Measurements from ENCODE around the gene KRT28. TPM values are rescaled to one million over a fixed set of nuclear protein-coding genes. Genes with fewer than 3 reads are reported as not detected.

Gene KRT28
- total RNA-seq, 2 donors from 2014 or later = not detected

DNA sequence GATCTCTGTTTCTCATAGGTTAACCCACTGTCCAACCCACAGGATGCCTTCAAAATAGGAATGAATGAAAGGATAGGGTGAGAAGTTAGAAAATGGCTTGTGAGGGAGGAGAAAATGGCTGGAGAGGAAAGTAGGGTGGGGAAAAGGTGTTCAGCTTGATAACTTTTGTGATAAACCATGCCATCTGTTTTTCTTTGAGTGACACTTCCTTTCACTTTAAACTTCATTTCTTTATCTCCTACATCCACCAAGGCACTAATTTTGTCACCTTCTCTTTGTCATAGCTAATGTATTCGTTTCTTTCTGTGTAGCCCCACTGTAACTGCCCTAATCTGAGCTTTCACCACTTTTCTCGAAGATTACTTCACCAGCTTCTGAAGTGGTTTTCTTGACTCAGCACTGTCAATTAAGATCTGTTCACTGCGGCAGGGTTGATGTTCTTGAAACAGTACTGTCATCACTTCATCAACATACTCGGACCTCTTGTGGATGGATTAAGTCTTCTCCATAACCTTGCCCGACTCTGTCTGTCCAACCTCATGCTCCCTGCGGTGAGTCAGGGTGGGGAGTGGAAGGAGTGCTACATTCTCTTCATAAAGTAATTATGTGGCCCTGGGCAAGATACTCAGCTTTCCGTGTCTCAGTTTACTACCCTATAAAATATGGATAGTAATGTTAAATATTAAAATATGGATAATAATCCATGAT is 28.1 kb upstream of the KRT28 start:
- Histone ChIP-seq H3K4me1 (ENCODE audit: control insufficient read depth, insufficient read depth, low read length) (no peaks in the 10 kb centered on the region), H3K27me3 (ENCODE audit: control insufficient read depth, insufficient read depth, low read length, poor library complexity, severe bottlenecking) (peaks cover 9% of the 10 kb centered on the region), H3K4me3 (ENCODE audit: low read length) (no peak overlapping the region), H3K9ac (ENCODE audit: extremely low read depth, low read length, poor library complexity, severe bottlenecking) (no peak overlapping the region), H3K9me3 (ENCODE audit: control insufficient read depth, low read length) (no peaks in the 10 kb centered on the region), H3K36me3 (ENCODE audit: control insufficient read depth, insufficient read depth, low read length) (no peaks in the 10 kb centered on the region), H3K27ac (ENCODE audit: low read depth, low read length) (no peak overlapping the region)
- Mint-ChIP-seq H3K4me1 (no peaks in the 10 kb centered on the region), H3K36me3 (ENCODE audit: low read depth) (no peaks in the 10 kb centered on the region), H3K4me3 (no peak overlapping the region), H3K27ac (no peak overlapping the region), H3K27me3 (ENCODE audit: insufficient read depth) (peaks cover 90% of the 10 kb centered on the region), H3K9me3 (no peaks in the 10 kb centered on the region)
- no peak for DNase-seq
- TF ChIP-seq, protein P1, sequence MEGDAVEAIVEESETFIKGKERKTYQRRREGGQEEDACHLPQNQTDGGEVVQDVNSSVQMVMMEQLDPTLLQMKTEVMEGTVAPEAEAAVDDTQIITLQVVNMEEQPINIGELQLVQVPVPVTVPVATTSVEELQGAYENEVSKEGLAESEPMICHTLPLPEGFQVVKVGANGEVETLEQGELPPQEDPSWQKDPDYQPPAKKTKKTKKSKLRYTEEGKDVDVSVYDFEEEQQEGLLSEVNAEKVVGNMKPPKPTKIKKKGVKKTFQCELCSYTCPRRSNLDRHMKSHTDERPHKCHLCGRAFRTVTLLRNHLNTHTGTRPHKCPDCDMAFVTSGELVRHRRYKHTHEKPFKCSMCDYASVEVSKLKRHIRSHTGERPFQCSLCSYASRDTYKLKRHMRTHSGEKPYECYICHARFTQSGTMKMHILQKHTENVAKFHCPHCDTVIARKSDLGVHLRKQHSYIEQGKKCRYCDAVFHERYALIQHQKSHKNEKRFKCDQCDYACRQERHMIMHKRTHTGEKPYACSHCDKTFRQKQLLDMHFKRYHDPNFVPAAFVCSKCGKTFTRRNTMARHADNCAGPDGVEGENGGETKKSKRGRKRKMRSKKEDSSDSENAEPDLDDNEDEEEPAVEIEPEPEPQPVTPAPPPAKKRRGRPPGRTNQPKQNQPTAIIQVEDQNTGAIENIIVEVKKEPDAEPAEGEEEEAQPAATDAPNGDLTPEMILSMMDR (conservative IDR thresholded peaks at IDR 0.05) = no peak
- 91 to 94% methylated on average over 4 to 6 of the region's 7 CpGs for WGBS, 2 experiments (ENCODE audit: insufficient coverage in 1 of 2, insufficient read length in 1 of 2)

DNA sequence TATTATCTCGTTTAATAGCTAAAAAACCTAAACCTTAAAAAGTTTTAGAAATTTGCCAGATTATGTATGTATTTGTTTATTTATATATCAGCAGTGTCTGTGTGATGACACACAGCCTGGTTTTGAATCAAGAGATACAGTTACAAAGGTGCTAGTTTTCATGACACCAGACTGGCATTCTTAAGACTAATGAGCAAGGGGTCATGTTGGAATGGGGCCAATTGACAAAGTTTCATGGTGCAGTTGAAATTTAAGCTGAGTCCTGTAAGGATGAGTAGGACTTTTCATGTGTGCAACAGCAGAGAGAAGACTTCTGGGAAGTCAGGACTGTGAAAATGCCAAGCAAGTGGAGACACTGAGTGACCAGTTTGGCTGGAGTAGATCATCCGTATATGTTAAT is 25.8 kb upstream of the KRT28 start:
- TF ChIP-seq, protein P1 (conservative IDR thresholded peaks at IDR 0.05) = no peak
- no peak overlapping the region for H3K9ac ChIP-seq (ENCODE audit: extremely low read depth, low read length, poor library complexity, severe bottlenecking)
- WGBS, 2 experiments (ENCODE audit: insufficient coverage in 1 of 2, insufficient read length in 1 of 2) = 100% methylated on average over 1 to 2 of the region's 2 CpGs
- no peak overlapping the region for H3K4me3 Mint-ChIP-seq
- H3K4me3 ChIP-seq (ENCODE audit: low read length) = no peak overlapping the region
- H3K4me1 ChIP-seq (ENCODE audit: control insufficient read depth, insufficient read depth, low read length) = no peaks in the 10 kb centered on the region
- H3K36me3 Mint-ChIP-seq (ENCODE audit: low read depth) = no peaks in the 10 kb centered on the region
- H3K27me3 Mint-ChIP-seq (ENCODE audit: insufficient read depth) = peaks cover 93% of the 10 kb centered on the region
- no peak overlapping the region for H3K27ac Mint-ChIP-seq
- H3K9me3 Mint-ChIP-seq = no peaks in the 10 kb centered on the region
- H3K27ac ChIP-seq (ENCODE audit: low read depth, low read length) = no peak overlapping the region
- no peak for DNase-seq
- peaks cover 23% of the 10 kb centered on the region for H3K27me3 ChIP-seq (ENCODE audit: control insufficient read depth, insufficient read depth, low read length, poor library complexity, severe bottlenecking)
- H3K9me3 ChIP-seq (ENCODE audit: control insufficient read depth, low read length) = no peaks in the 10 kb centered on the region
- no peaks in the 10 kb centered on the region for H3K36me3 ChIP-seq (ENCODE audit: control insufficient read depth, insufficient read depth, low read length)
- H3K4me1 Mint-ChIP-seq = no peaks in the 10 kb centered on the region

DNA sequence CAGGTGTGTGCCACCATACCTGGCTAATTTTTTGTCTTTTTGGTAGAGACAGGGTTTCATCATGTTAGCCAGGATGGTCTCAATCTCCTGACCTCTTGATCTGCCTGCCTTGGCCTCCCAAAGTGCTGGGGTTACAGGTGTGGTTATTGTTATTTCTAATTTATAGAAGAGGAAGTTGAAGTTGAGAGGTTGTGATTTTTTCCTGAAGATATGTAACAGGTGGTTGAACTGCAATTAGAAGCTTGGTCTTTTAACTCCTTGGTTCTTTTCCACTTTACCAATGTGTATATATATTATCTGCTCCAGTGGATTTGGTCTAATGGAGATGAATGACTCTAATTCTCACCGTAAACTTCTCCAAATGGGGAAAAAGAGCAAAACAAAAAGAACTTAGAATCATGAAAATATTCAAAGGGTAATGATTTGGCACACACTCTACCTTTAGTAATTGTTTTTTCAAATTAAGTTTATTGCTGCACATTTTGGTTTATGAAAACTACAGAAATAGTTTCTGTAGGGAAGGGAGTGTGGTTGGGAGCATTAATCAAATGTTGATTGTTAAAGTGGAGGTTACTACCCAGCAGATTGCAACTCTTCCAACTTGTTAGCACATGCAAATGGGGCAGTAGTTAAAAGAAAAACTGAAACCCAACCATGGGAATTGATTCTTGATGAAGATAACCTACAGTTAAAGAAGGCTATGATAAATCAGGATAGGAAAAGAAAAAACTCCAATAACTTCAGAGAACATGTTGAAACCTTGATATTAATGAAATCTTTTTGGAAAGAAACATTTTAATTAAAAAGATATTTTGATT is 24.5 kb upstream of the KRT28 start:
- DNase-seq = no peak
- Mint-ChIP-seq H3K4me3 (no peak overlapping the region), H3K4me1 (no peaks in the 10 kb centered on the region), H3K27me3 (ENCODE audit: insufficient read depth) (peaks cover 94% of the 10 kb centered on the region), H3K27ac (no peak overlapping the region), H3K36me3 (ENCODE audit: low read depth) (no peaks in the 10 kb centered on the region), H3K9me3 (peaks cover 7% of the 10 kb centered on the region)
- TF ChIP-seq, protein P1 (conservative IDR thresholded peaks at IDR 0.05) = no peak
- Histone ChIP-seq H3K9ac (ENCODE audit: extremely low read depth, low read length, poor library complexity, severe bottlenecking) (no peak overlapping the region), H3K9me3 (ENCODE audit: control insufficient read depth, low read length) (no peaks in the 10 kb centered on the region), H3K4me1 (ENCODE audit: control insufficient read depth, insufficient read depth, low read length) (no peaks in the 10 kb centered on the region), H3K4me3 (ENCODE audit: low read length) (no peak overlapping the region), H3K27ac (ENCODE audit: low read depth, low read length) (no peak overlapping the region), H3K36me3 (ENCODE audit: control insufficient read depth, insufficient read depth, low read length) (no peaks in the 10 kb centered on the region), H3K27me3 (ENCODE audit: control insufficient read depth, insufficient read depth, low read length, poor library complexity, severe bottlenecking) (peaks cover 23% of the 10 kb centered on the region)
- 88 to 100% methylated on average over 1 of the region's 1 CpG for WGBS, 2 experiments (ENCODE audit: insufficient coverage in 1 of 2, insufficient read length in 1 of 2)

All from endodermal cell (in vitro differentiated cells).